ENCODE measurements around the gene MXRA8.
"Not testable (repeated sequence)": the region's sequence is repeated elsewhere in the genome, so short reads cannot be mapped to it uniquely, and the experiment has no call there.

MXRA8 gene

GRCh38 chr1:1394116-1394515 lies 35.8 kb upstream of the MXRA8 start:
- in situ Hi-C loops (cut with HindIII; ENCODE audit: low pct_ligation_motif_present, low pct_unique_long_range_greater_than_20kb, low sequenced_read_pairs) = no loop called here
- DNase-seq = no peak

GRCh38 chr1:1393428-1393827 lies 35.1 kb upstream of the MXRA8 start:
- DNase-seq = no peak
- in situ Hi-C loops (cut with HindIII; ENCODE audit: low pct_ligation_motif_present, low pct_unique_long_range_greater_than_20kb, low sequenced_read_pairs) = no loop called here

- no peak for DNase-seq
- in situ Hi-C loops (cut with HindIII; ENCODE audit: low pct_ligation_motif_present, low pct_unique_long_range_greater_than_20kb, low sequenced_read_pairs) = no loop called here
Observed at GRCh38 chr1:1393014-1393413, 34.7 kb upstream of the MXRA8 start.

GRCh38 chr1:1391225-1391624 lies 32.9 kb upstream of the MXRA8 start:
- no peak for DNase-seq
- in situ Hi-C loops (cut with HindIII; ENCODE audit: low pct_ligation_motif_present, low pct_unique_long_range_greater_than_20kb, low sequenced_read_pairs) = no loop called here

- no peak for DNase-seq
- in situ Hi-C loops (cut with HindIII; ENCODE audit: low pct_ligation_motif_present, low pct_unique_long_range_greater_than_20kb, low sequenced_read_pairs) = no loop called here
Observed at GRCh38 chr1:1390675-1391074, 32.3 kb upstream of the MXRA8 start.

GRCh38 chr1:1388078-1388472 lies 29.7 kb upstream of the MXRA8 start:
- in situ Hi-C loops (cut with HindIII; ENCODE audit: low pct_ligation_motif_present, low pct_unique_long_range_greater_than_20kb, low sequenced_read_pairs) = no loop called here
- no peak for DNase-seq

GRCh38 chr1:1387098-1388077 lies 29.0 kb upstream of the MXRA8 start:
- no peak for DNase-seq
- in situ Hi-C loops (cut with HindIII; ENCODE audit: low pct_ligation_motif_present, low pct_unique_long_range_greater_than_20kb, low sequenced_read_pairs) = no loop called here

GRCh38 chr1:1385931-1386330 lies 27.6 kb upstream of the MXRA8 start:
- in situ Hi-C loops (cut with HindIII; ENCODE audit: low pct_ligation_motif_present, low pct_unique_long_range_greater_than_20kb, low sequenced_read_pairs) = no loop called here

GRCh38 chr1:1385339-1385738 lies 27.0 kb upstream of the MXRA8 start:
- DNase-seq; in situ Hi-C loops (cut with HindIII; ENCODE audit: low pct_ligation_motif_present, low pct_unique_long_range_greater_than_20kb, low sequenced_read_pairs): not testable (repeated sequence)

More at GRCh38 chr1:1385931-1386330, 27.6 kb upstream of the MXRA8 start:
- no peak for DNase-seq

- in situ Hi-C loops (cut with HindIII; ENCODE audit: low pct_ligation_motif_present, low pct_unique_long_range_greater_than_20kb, low sequenced_read_pairs) = no loop called here
- DNase-seq = no peak
Observed at GRCh38 chr1:1381294-1381693, 22.9 kb upstream of the MXRA8 start.

- in situ Hi-C loops (cut with HindIII; ENCODE audit: low pct_ligation_motif_present, low pct_unique_long_range_greater_than_20kb, low sequenced_read_pairs) = no loop called here
- no peak for DNase-seq
Observed at GRCh38 chr1:1380860-1381259, 22.5 kb upstream of the MXRA8 start.

- DNase-seq = no peak
- in situ Hi-C loops (cut with HindIII; ENCODE audit: low pct_ligation_motif_present, low pct_unique_long_range_greater_than_20kb, low sequenced_read_pairs) = no loop called here
Observed at GRCh38 chr1:1377540-1378205, 19.3 kb upstream of the MXRA8 start.

GRCh38 chr1:1376551-1377226 lies 18.3 kb upstream of the MXRA8 start:
- DNase-seq = no peak
- in situ Hi-C loops (cut with HindIII; ENCODE audit: low pct_ligation_motif_present, low pct_unique_long_range_greater_than_20kb, low sequenced_read_pairs) = no loop called here

GRCh38 chr1:1374929-1375662 lies 16.7 kb upstream of the MXRA8 start, which contains the start of gene AURKAIP1:
AURKAIP1 (minus strand) TSS chr1:1375207; CDS start chr1:1374756, 451 bp downstream.
- DNase-seq = peak; percentile 99
- in situ Hi-C loops (cut with HindIII; ENCODE audit: low pct_ligation_motif_present, low pct_unique_long_range_greater_than_20kb, low sequenced_read_pairs) = no loop called here

GRCh38 chr1:1374589-1374928 lies 16.2 kb upstream of the MXRA8 start:
- DNase-seq = no peak
- in situ Hi-C loops (cut with HindIII; ENCODE audit: low pct_ligation_motif_present, low pct_unique_long_range_greater_than_20kb, low sequenced_read_pairs) = no loop called here

- in situ Hi-C loops (cut with HindIII; ENCODE audit: low pct_ligation_motif_present, low pct_unique_long_range_greater_than_20kb, low sequenced_read_pairs) = no loop called here
- DNase-seq = no peak
Observed at GRCh38 chr1:1373815-1374588, 15.6 kb upstream of the MXRA8 start.

- no peak for DNase-seq
- in situ Hi-C loops (cut with HindIII; ENCODE audit: low pct_ligation_motif_present, low pct_unique_long_range_greater_than_20kb, low sequenced_read_pairs) = no loop called here
Observed at GRCh38 chr1:1373051-1373814, 14.9 kb upstream of the MXRA8 start.
